Smooth muscle cell of the brain vasculature (primary cell): ENCODE results near the gene USP3.

Experiments used
- DNase-seq: peaks from one replicate; pipeline ENCODE4 v3.0.0-alpha.2; 2012; ENCODE audit warnings: low read depth, low spot score

Gene USP3

GRCh38 chr15:63588826-63589225 lies 84.4 kb downstream of the USP3 start:
- no peak for DNase-seq

DNA sequence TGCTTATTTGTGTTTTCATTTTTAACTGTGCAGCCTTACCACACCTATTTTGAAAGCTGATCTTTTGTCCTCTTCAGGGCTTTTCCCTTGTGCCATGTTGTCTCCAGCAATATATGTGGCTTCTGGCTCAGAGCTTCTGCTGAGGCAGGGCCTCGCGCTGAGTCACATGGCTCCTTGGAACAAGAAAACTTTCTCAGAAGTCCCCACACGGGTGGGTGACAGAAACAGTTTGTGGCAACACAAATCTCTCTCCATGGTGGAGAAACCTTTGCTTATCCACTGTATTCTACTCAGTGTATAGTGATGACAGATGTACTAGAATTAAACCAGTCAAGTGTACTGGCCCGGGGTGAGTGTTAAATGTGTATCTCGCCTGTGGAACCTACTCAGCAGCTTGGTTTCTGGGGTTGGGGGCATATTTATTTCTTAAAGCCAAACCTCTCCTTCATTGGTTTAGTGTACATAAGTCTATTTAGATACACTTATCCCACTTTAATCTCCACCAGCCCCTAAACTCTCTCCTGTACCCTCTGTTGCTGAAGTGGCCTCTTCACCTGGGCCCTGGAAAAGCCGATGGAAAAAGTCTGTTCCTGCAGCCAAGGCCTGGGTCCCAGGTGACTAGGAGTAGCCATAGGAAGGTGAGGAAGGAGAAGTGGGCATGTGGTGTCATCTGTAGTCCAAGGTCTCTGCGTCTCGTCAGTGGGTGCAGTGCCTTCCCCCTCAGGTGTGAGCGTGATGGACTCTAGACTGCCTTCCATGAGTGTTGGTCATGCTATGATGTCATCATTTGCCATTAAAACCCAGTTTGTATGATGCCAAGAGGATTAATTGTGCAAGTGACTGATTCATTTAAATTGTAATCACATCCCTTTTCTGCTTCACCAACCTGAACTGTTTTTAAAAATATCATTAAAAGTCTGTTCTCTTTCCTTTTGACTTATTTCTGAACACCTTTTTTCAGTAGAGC lies 89.6 kb downstream of the USP3 start:
- DNase-seq: no peak

DNA sequence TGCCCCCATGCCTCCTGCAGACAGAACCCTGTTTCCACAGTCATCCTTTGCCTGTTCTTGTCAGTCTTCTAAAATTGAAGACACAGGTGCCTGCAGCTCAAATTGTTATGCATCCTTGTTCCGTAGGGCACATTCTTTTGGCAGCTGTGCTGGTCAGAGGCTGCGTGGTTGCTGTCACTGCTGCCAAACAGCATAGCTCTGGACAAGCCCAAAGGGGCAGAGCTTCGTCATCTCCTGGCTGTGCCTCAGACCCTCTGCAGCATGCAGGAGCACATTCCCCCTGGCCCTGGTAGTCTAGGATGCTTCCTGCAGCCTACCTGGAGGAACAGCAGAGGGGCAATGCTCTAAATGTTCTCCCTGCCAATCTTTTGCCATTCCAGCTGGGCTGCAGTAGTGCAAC lies 90.7 kb downstream of the USP3 start:
- no peak for DNase-seq

DNA sequence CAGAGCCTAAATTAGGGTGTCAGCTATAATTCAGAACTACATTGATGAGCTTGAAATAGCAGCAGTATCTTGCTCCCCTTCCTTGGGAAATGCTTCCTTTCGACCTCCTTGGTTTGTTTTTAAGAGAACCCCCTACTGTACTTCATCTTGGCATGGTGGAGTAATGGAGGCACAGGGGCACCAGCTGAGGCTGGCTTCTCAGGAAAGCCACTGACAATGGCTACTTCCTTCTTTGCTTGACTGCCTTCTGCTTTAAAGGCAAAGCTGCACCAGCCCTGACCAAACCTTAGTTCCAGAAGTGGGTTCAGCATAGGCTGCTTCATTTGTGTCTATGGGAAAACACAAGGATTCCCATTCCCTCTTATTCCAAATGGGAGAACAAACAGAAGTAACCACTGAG lies 91.3 kb downstream of the USP3 start:
- no peak for DNase-seq

GRCh38 chr15:63596676-63597037 lies 92.3 kb downstream of the USP3 start:
- DNase-seq: no peak

- DNase-seq: no peak
Measured at GRCh38 chr15:63597038-63597790, 92.8 kb downstream of the USP3 start, which contains the start of gene FBXL22. TSS of gene FBXL22 (plus strand) at chr15:63597387. CDS start at chr15:63597393, 6 bp downstream.

DNA sequence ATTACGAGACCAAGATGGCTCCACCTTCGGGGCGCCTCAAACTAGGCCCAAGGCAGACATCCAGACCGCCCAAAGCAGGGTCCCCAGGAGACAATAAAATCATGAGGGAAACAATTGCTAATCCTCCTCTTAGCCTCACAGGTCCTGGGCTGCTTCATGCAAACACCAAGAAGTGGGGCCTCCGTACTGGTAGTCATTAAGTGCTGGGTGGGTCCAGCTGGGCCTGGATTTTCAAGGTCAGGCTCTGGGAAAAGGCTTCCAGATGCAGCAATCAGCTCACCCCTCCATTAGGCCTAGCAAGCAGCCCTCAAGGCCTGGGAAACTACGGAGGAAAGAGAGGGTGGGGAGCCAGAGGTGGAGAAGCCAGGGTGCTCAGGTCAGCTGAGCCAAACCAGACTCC lies 93.4 kb downstream of the USP3 start:
- DNase-seq: no peak

- DNase-seq: no peak
Measured at GRCh38 chr15:63598473-63599400, 94.3 kb downstream of the USP3 start.

- no peak for DNase-seq
Measured at GRCh38 chr15:63599401-63600000, 95.1 kb downstream of the USP3 start.

DNA sequence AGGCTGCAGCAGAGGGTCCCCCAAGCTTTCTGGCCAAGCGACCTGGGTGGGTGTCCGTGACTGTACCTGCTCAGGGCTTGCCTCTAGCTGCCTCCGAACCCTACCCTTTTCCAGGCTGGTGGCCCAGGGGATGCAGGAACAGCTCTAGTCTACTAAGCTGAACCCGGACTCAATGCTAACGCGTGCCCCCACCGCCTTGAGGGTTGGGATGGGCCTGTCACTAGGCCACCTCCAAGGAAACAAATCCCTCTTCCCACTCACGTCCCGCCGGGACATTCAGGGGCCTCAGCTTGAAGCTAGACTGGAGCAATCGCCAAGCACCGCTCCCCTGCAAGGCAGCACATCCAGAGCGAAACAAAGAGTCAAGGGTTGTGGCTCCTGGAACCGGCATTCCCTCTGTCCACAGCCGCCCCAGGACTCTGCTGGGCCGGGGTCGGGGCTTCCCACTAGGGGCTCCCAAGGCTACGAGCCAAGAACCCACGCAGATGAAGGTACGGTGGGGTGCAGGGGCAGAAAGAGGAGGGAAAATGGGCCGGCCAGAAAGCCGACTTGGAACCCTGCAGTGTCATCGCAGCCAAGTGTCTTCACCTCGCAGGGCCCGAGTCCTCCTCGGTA lies 95.7 kb downstream of the USP3 start:
- DNase-seq: no peak

DNA sequence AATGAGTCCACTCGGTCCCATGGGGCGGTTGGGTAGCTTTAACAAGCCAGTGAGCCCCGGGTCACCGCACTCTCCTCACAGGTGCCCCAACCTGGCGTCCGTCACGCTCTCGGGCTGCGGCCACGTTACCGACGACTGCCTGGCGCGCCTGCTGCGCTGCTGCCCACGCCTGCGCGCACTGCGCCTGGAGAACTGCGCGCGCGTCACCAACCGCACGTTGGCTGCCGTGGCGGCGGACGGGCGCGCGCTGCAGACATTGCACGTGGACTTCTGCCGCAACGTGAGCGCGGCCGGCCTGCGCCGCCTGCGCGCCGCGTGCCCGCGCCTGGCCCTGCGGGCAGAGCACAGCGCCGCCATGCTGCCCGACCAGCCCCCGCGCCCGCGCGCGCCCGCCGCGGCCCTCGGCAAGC lies 96.2 kb downstream of the USP3 start:
- DNase-seq: peak; percentile 79

- no peak for DNase-seq
Measured at GRCh38 chr15:63601026-63601703, 96.8 kb downstream of the USP3 start.

GRCh38 chr15:63601704-63602185 lies 97.4 kb downstream of the USP3 start:
- DNase-seq: no peak

- DNase-seq: no peak
Measured at GRCh38 chr15:63602595-63602994, 98.2 kb downstream of the USP3 start.

- DNase-seq: no peak
Measured at GRCh38 chr15:63603516-63603915, 99.1 kb downstream of the USP3 start.

- DNase-seq: no peak
Measured at GRCh38 chr15:63604281-63604680, 99.9 kb downstream of the USP3 start.

DNA sequence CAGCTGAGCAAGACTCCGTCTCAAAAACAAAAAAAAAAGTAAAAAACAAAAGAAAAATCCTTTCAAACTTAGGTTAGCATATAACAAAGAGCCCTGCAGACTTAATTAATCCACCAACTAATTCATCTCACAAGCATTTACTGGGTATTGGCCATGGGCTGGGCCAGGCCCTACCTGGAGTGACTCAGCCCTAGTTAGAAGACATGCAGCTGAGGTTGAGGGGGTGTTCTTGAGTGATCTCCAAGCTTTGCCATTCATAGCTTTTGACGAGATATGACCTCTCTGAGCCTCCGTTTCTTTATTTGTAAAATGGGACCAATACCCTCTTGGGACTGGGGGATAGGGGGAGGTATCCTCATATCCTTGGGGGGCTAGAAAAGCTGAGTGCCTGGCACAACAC lies 100.6 kb downstream of the USP3 start:
- no peak for DNase-seq

- no peak for DNase-seq
Measured at GRCh38 chr15:63605816-63606215, 101.4 kb downstream of the USP3 start.

DNA sequence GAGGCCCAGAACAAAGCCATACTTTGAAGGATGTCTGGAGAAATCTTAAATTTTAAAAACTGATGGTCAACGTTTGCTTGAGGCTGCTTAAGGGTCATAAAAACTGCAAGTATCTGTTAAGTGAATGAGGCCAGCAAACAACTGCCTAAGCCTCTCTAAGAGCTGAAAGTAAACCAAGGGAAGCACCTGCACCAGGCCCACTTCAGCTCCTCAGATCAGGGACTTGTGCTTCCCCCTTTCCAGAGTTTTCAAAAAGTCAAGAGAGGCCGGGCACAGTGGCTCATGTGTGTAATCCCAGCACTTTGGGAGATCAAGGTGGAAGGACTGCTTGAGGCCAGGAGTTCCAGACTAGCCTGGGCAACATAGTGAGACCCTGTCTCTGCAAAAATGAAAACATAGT lies 101.9 kb downstream of the USP3 start:
- DNase-seq: no peak

DNA sequence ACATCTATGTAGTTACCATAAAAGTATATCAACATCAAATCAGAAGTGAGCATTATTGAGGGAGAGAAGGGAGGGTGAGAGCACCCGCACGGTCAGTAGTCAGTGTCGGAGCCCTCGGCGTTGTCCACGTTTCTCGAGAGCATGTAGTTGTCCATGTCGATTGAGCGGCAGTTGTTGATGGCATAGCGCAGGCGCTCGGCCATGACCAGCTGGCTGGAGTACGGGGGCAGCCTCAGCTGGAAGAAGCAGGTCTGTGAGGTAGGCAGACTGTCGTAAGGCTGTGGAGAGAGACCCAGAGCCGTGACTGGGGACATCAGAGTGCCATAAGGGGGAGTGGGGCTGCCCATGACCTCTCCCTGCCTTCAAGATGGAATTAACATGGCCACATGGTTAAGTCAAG lies 104.6 kb downstream of the USP3 start:
- DNase-seq: no peak
